HG02938 (cell line): ENCODE data around the gene SUV39H2.
A peak's percentile ranks its signal among the peaks of the same experiment; 100 is the strongest.
"Not testable (repeated sequence)": the region's sequence is repeated elsewhere in the genome, so short reads cannot be mapped to it uniquely, and the experiment has no call there.

Experiments used
- ATAC-seq: cut with Tn5 transposase; IDR thresholded peaks from one replicate; pipeline ENCODE4 v1.9.1; 2021; ENCODE audit warnings: mild to moderate bottlenecking, moderate library complexity; ENCODE audit not compliant: unreplicated experiment

Gene SUV39H2

GRCh38 chr10:14873090-14873760, 5.4 kb upstream of the SUV39H2 start:
- no peak for ATAC-seq

- ATAC-seq, result no peak
Observed at GRCh38 chr10:14875941-14876340, 2.7 kb upstream of the SUV39H2 start.

GRCh38 chr10:14876764-14877163, 1.9 kb upstream of the SUV39H2 start:
- ATAC-seq, result no peak

- ATAC-seq, result peak; percentile 20
Observed at GRCh38 chr10:14879124-14879927, 660 bp downstream of the SUV39H2 start.

GRCh38 chr10:14879928-14880193, 1.2 kb downstream of the SUV39H2 start:
- no peak for ATAC-seq

- ATAC-seq, result no peak
Observed at GRCh38 chr10:14880229-14880628, 1.6 kb downstream of the SUV39H2 start.

GRCh38 chr10:14884082-14884481, 5.4 kb downstream of the SUV39H2 start:
- ATAC-seq, result no peak

- ATAC-seq, result no peak
Observed at GRCh38 chr10:14889318-14889717, 10.7 kb downstream of the SUV39H2 start.

GRCh38 chr10:14891151-14891550, 12.5 kb downstream of the SUV39H2 start:
- ATAC-seq, result no peak

- no peak for ATAC-seq
Observed at GRCh38 chr10:14904316-14904732, 25.7 kb downstream of the SUV39H2 start.

GRCh38 chr10:14904864-14905263, 26.2 kb downstream of the SUV39H2 start:
- ATAC-seq, result no peak

GRCh38 chr10:14905890-14906289, 27.2 kb downstream of the SUV39H2 start:
- ATAC-seq, result no peak

GRCh38 chr10:14906765-14907164, 28.1 kb downstream of the SUV39H2 start:
- ATAC-seq, result no peak

- not testable (repeated sequence) for ATAC-seq
Observed at GRCh38 chr10:14907591-14907990, 28.9 kb downstream of the SUV39H2 start.

- ATAC-seq, result no peak
Observed at GRCh38 chr10:14909101-14909500, 30.4 kb downstream of the SUV39H2 start.

- ATAC-seq, result no peak
Observed at GRCh38 chr10:14910953-14911352, 32.3 kb downstream of the SUV39H2 start.

- no peak for ATAC-seq
Observed at GRCh38 chr10:14911801-14912200, 33.1 kb downstream of the SUV39H2 start.

- no peak for ATAC-seq
Observed at GRCh38 chr10:14916600-14916999, 37.9 kb downstream of the SUV39H2 start.

- no peak for ATAC-seq
Observed at GRCh38 chr10:14917827-14918226, 39.2 kb downstream of the SUV39H2 start.

- ATAC-seq, result no peak
Observed at GRCh38 chr10:14918964-14919363, 40.3 kb downstream of the SUV39H2 start.

- no peak for ATAC-seq
Observed at GRCh38 chr10:14924013-14924412, 45.3 kb downstream of the SUV39H2 start.

GRCh38 chr10:14925268-14925667, 46.6 kb downstream of the SUV39H2 start:
- no peak for ATAC-seq

- no peak for ATAC-seq
Observed at GRCh38 chr10:14926061-14926470, 47.4 kb downstream of the SUV39H2 start.
